Measurements from ENCODE around the gene UTY.

DNA sequence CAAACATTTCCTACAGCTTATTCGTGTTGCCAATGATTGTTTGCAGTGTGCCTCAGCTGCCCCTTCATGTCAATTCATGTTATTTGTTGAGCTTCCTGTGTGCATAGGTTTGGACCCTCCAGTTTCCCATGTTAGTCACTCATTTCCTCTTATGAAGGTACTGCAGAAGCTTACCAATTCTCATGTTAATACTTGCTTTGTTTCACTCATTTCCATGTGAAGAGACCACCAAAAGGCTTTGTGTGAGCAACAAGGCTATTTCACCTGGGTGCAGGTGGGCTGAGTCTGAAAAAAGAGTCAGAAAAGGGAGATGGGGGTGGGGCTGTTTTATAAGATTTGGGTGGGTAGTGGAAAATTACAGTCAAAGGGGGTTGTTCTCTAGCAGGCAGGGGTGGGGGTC, 274.6 kb downstream of the UTY start:
- no peak for TF ChIP-seq ZNF274 (IDR thresholded peaks at IDR 0.05; ENCODE audit: low read depth, low read length)
- TF ChIP-seq EZH2 (IDR thresholded peaks at IDR 0.05), result no peak
- TF ChIP-seq POLR2A (IDR thresholded peaks at IDR 0.05; ENCODE audit: borderline replicate concordance, extremely low read depth, insufficient read depth, insufficient read length), result no peak
- no peak for TF ChIP-seq CTCF (IDR thresholded peaks at IDR 0.05 in 2 of 3, conservative IDR thresholded peaks at IDR 0.05 in 1 of 3; ENCODE audit: borderline replicate concordance in 1 of 3, insufficient read depth in 1 of 3, low read depth in 2 of 3, low read length in 2 of 3)
- no peak for TF ChIP-seq EZH2phosphoT487 (IDR thresholded peaks at IDR 0.05; ENCODE audit: borderline replicate concordance)
- TF ChIP-seq, protein P1, sequence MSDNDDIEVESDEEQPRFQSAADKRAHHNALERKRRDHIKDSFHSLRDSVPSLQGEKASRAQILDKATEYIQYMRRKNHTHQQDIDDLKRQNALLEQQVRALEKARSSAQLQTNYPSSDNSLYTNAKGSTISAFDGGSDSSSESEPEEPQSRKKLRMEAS (IDR thresholded peaks at IDR 0.05), result no peak
- TF ChIP-seq ZBTB33 (IDR thresholded peaks at IDR 0.05; ENCODE audit: extremely low read depth, insufficient replicate concordance, low read length), result no peak
- TF ChIP-seq SP1 (IDR thresholded peaks at IDR 0.05; ENCODE audit: low read depth), result no peak
- TF ChIP-seq SIN3A (IDR thresholded peaks at IDR 0.05; ENCODE audit: low read depth), result no peak
- TF ChIP-seq REST (IDR thresholded peaks at IDR 0.05; ENCODE audit: low read depth), result no peak
- TF ChIP-seq RAD21 (IDR thresholded peaks at IDR 0.05; ENCODE audit: low read depth), result no peak
- no peak for TF ChIP-seq POLR2AphosphoS5 (IDR thresholded peaks at IDR 0.05; ENCODE audit: low read depth, low read length)
- no peak for TF ChIP-seq SRF (IDR thresholded peaks at IDR 0.05; ENCODE audit: low read depth)
- TF ChIP-seq YY1 (IDR thresholded peaks at IDR 0.05; ENCODE audit: extremely low read depth, insufficient replicate concordance, low read depth, low read length), result no peak
